Ishikawa (cell line): ENCODE measurements around the gene DRD4.

Source experiments
- CEBPB ChIP-seq: IDR thresholded peaks from 2 replicates; pipeline ENCODE4 v1.6.1; 2012
- CREB1 ChIP-seq: IDR thresholded peaks from 2 replicates; pipeline ENCODE4 v1.6.1; 2012; ENCODE audit warnings: low read depth
- EGR1 ChIP-seq: IDR thresholded peaks from 2 replicates; pipeline ENCODE4 v1.6.1; 2012
- EP300 ChIP-seq: IDR thresholded peaks from 2 replicates; pipeline ENCODE4 v1.6.1; 2012; ENCODE audit warnings: borderline replicate concordance
- FOXM1 ChIP-seq: IDR thresholded peaks from 2 replicates; pipeline ENCODE4 v1.6.1; 2012; ENCODE audit warnings: low read depth, borderline replicate concordance
- MAX ChIP-seq: IDR thresholded peaks from 2 replicates; pipeline ENCODE4 v1.6.1; 2012
- NFIC ChIP-seq: IDR thresholded peaks from 2 replicates; pipeline ENCODE4 v1.6.1; 2012
- RAD21 ChIP-seq: IDR thresholded peaks from 2 replicates; pipeline ENCODE4 v1.6.1; 2012; ENCODE audit warnings: low read depth
- TAF1 ChIP-seq: IDR thresholded peaks from 2 replicates; pipeline ENCODE4 v1.6.1; 2012; ENCODE audit warnings: low read depth, mild to moderate bottlenecking
- TCF12 ChIP-seq: IDR thresholded peaks from 2 replicates; pipeline ENCODE4 v1.6.1; 2012; ENCODE audit warnings: low read depth
- TEAD4 ChIP-seq: IDR thresholded peaks from 2 replicates; pipeline ENCODE4 v1.6.1; 2012
- USF1 ChIP-seq: IDR thresholded peaks from 2 replicates; pipeline ENCODE4 v1.6.1; 2012
- YY1 ChIP-seq: IDR thresholded peaks from 2 replicates; pipeline ENCODE4 v1.6.1; 2012; ENCODE audit warnings: low read depth
- TF ChIP-seq, protein P1 (sequence below): IDR thresholded peaks from 2 replicates; pipeline ENCODE4 v1.6.1; 2012; ENCODE audit warnings: low read depth, mild to moderate bottlenecking

- TF ChIP-seq USF1: no peak
- TF ChIP-seq RAD21: no peak
- TF ChIP-seq YY1: no peak
- no peak for TF ChIP-seq MAX
- no peak for TF ChIP-seq EP300
- TF ChIP-seq, protein P1, sequence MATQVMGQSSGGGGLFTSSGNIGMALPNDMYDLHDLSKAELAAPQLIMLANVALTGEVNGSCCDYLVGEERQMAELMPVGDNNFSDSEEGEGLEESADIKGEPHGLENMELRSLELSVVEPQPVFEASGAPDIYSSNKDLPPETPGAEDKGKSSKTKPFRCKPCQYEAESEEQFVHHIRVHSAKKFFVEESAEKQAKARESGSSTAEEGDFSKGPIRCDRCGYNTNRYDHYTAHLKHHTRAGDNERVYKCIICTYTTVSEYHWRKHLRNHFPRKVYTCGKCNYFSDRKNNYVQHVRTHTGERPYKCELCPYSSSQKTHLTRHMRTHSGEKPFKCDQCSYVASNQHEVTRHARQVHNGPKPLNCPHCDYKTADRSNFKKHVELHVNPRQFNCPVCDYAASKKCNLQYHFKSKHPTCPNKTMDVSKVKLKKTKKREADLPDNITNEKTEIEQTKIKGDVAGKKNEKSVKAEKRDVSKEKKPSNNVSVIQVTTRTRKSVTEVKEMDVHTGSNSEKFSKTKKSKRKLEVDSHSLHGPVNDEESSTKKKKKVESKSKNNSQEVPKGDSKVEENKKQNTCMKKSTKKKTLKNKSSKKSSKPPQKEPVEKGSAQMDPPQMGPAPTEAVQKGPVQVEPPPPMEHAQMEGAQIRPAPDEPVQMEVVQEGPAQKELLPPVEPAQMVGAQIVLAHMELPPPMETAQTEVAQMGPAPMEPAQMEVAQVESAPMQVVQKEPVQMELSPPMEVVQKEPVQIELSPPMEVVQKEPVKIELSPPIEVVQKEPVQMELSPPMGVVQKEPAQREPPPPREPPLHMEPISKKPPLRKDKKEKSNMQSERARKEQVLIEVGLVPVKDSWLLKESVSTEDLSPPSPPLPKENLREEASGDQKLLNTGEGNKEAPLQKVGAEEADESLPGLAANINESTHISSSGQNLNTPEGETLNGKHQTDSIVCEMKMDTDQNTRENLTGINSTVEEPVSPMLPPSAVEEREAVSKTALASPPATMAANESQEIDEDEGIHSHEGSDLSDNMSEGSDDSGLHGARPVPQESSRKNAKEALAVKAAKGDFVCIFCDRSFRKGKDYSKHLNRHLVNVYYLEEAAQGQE: no peak
- TF ChIP-seq CEBPB: no peak
- TF ChIP-seq TAF1: no peak
- no peak for TF ChIP-seq NFIC
- TF ChIP-seq FOXM1: no peak
- no peak for TF ChIP-seq CREB1
- no peak for TF ChIP-seq EGR1
- TF ChIP-seq TCF12: no peak
- no peak for TF ChIP-seq TEAD4
Measured at GRCh38 chr11:610146-610801, 26.8 kb upstream of the DRD4 start.
